H1 (cell line): ENCODE data around the gene TTC28. TPM values are rescaled to one million over a fixed set of nuclear protein-coding genes. Genes with fewer than 3 reads are reported as not detected.

Experiments
- CTCF ChIA-PET: fragments of 300-600 bp; sonication (Branson Sonifier 250); formaldehyde crosslinking; loops from one replicate; lab custom pipeline; 2021; ENCODE audit not compliant: partially characterized antibody; lab: Charles Lee
- POLR2A ChIA-PET: fragments of 300-600 bp; sonication (Branson Sonifier 250); formaldehyde crosslinking; loops from one replicate; lab custom pipeline; 2021; ENCODE audit warnings: inconsistent platforms; ENCODE audit not compliant: partially characterized antibody; lab: Charles Lee
- DNase-seq, 2 experiments: peaks; one replicate each; pipeline versions ENCODE4 v3.0.0 to v3.0.0-alpha.2; 2010 to 2022; ENCODE audit warnings: low spot score in 2 of 2, low read depth in 1 of 2, mixed read lengths in 1 of 2
- FAIRE-seq: peaks from 2 replicates; lab custom pipeline; 2011; peaks lifted over from hg19 to GRCh38; lab: Jason Lieb, UNC
- H2AFZ ChIP-seq: 2 replicates; pipeline ENCODE4 v1.8.1; 2012; ENCODE audit warnings: low read length, inconsistent platforms
- H2AK5ac ChIP-seq: 2 replicates; pipeline ENCODE4 v1.6.1; 2013; ENCODE audit warnings: low read depth, low read length
- H2BK120ac ChIP-seq: replicated peaks from 2 replicates; pipeline ENCODE3; 2013; ENCODE audit warnings: low read depth, low read length, inconsistent platforms
- H2BK12ac ChIP-seq: 2 replicates; pipeline ENCODE4 v1.6.1; 2013; ENCODE audit warnings: low read depth, low read length
- H2BK15ac ChIP-seq: 2 replicates; pipeline ENCODE4 v1.6.1; 2013; ENCODE audit warnings: low read length
- H2BK20ac ChIP-seq: 2 replicates; pipeline ENCODE4 v1.6.1; 2013; ENCODE audit warnings: low read length
- H2BK5ac ChIP-seq: 2 replicates; pipeline ENCODE4 v1.6.1; 2013; ENCODE audit warnings: low read depth, low read length
- H3K14ac ChIP-seq: 2 replicates; pipeline ENCODE4 v1.6.1; 2013; ENCODE audit warnings: inconsistent platforms; ENCODE audit not compliant: insufficient read length
- H3K18ac ChIP-seq: 2 replicates; pipeline ENCODE4 v1.6.1; 2013; ENCODE audit warnings: low read length; ENCODE audit errors: extremely low read depth
- H3K23ac ChIP-seq: 2 replicates; pipeline ENCODE4 v1.6.1; 2013; ENCODE audit warnings: inconsistent platforms; ENCODE audit not compliant: insufficient read length
- H3K23me2 ChIP-seq: 2 replicates; pipeline ENCODE4 v1.6.1; 2013; ENCODE audit warnings: low read depth, low read length
- H3K27ac ChIP-seq: 2 replicates; pipeline ENCODE4 v1.6.1; 2011; ENCODE audit warnings: low read depth, low read length, inconsistent platforms
- H3K27me3 ChIP-seq, 4 experiments: replicated peaks in 1 of 4; 1 replicate in 1 of 4; 2 replicates in 3 of 4; pipeline versions ENCODE4 v1.6.1 to v1.8.1; 2011 to 2013; ENCODE audit warnings: low read length in 3 of 4, mild to moderate bottlenecking in 3 of 4, inconsistent platforms in 2 of 4, mixed read lengths in 2 of 4, moderate library complexity in 1 of 4; ENCODE audit not compliant: control insufficient read depth in 3 of 4, insufficient read depth in 3 of 4; ENCODE audit errors: extremely low read depth in 1 of 4
- H3K36me3 ChIP-seq, 4 experiments: 2 replicates each; pipeline versions ENCODE4 v1.6.1 to v1.8.1; 2011 to 2013; ENCODE audit warnings: mild to moderate bottlenecking in 4 of 4, low read length in 3 of 4, moderate library complexity in 2 of 4, control low read depth in 1 of 4, inconsistent platforms in 1 of 4; ENCODE audit not compliant: insufficient read depth in 4 of 4, control insufficient read depth in 2 of 4
- H3K4ac ChIP-seq: replicated peaks from 2 replicates; pipeline ENCODE3; 2013; ENCODE audit warnings: low read length, low read depth, mixed read lengths, inconsistent platforms; ENCODE audit not compliant: insufficient read length
- H3K4me1 ChIP-seq, 4 experiments: replicated peaks in 1 of 4; 1 replicate in 1 of 4; 2 replicates in 3 of 4; pipeline versions ENCODE4 v1.6.1 to v1.8.1; 2011 to 2013; ENCODE audit warnings: low read length in 3 of 4, inconsistent platforms in 2 of 4, mixed read lengths in 1 of 4; ENCODE audit not compliant: insufficient read depth in 4 of 4, control insufficient read depth in 3 of 4
- H3K4me2 ChIP-seq, 2 experiments: 2 replicates each; pipeline versions ENCODE4 v1.6.1 to v1.8.1; 2011 to 2013; ENCODE audit warnings: low read depth in 2 of 2, low read length in 2 of 2, control low read depth in 1 of 2, inconsistent platforms in 1 of 2, mild to moderate bottlenecking in 1 of 2; ENCODE audit not compliant: insufficient read depth in 1 of 2
- H3K4me3 ChIP-seq, 4 experiments: fragments of 200-600, 300-600 bp in 1 of 4; sonication (generic), shearing (Covaris generic), sonication (Bioruptor Twin) in 1 of 4; 2 replicates each; pipeline versions ENCODE4 v1.5.1 to v1.8.1; 2011 to 2016; ENCODE audit warnings: low read length in 4 of 4, low read depth in 3 of 4, control low read depth in 2 of 4, inconsistent platforms in 2 of 4, mild to moderate bottlenecking in 2 of 4, mixed read lengths in 1 of 4, moderate library complexity in 1 of 4; ENCODE audit not compliant: insufficient read depth in 2 of 4; ENCODE audit errors: extremely low read depth in 1 of 4
- H3K56ac ChIP-seq: replicated peaks from 2 replicates; pipeline ENCODE3; 2013; ENCODE audit warnings: low read depth, mild to moderate bottlenecking, mixed read lengths, low read length, inconsistent platforms; ENCODE audit not compliant: insufficient read length
- H3K79me1 ChIP-seq: 2 replicates; pipeline ENCODE4 v1.6.1; 2013; ENCODE audit warnings: low read depth, low read length, control low read depth
- H3K79me2 ChIP-seq, 2 experiments: 2 replicates each; pipeline versions ENCODE4 v1.6.1 to v1.8.1; 2012 to 2013; ENCODE audit warnings: low read length in 2 of 2, mild to moderate bottlenecking in 2 of 2, inconsistent platforms in 1 of 2; ENCODE audit not compliant: insufficient read depth in 2 of 2, control insufficient read depth in 1 of 2
- H3K9ac ChIP-seq, 4 experiments: replicated peaks in 1 of 4; 1 replicate in 1 of 4; 2 replicates in 3 of 4; pipeline versions ENCODE4 v1.6.1 to v1.8.1; 2011 to 2013; ENCODE audit warnings: low read depth in 3 of 4, low read length in 3 of 4, control low read depth in 2 of 4, mild to moderate bottlenecking in 2 of 4, moderate library complexity in 2 of 4, inconsistent platforms in 1 of 4; ENCODE audit errors: extremely low read depth in 1 of 4
- H3K9me3 ChIP-seq, 2 experiments: 2 replicates each; pipeline versions ENCODE4 v1.6.1 to v1.8.1; 2012 to 2013; ENCODE audit warnings: mild to moderate bottlenecking in 2 of 2, moderate library complexity in 2 of 2, control low read depth in 1 of 2, inconsistent platforms in 1 of 2, low read depth in 1 of 2, low read length in 1 of 2, mixed read lengths in 1 of 2; ENCODE audit not compliant: insufficient read depth in 2 of 2
- H4K20me1 ChIP-seq, 2 experiments: replicated peaks in 1 of 2; 2 replicates each; pipeline versions ENCODE3 to v1.8.1; 2011 to 2013; ENCODE audit warnings: inconsistent platforms in 2 of 2, low read length in 2 of 2, mild to moderate bottlenecking in 1 of 2; ENCODE audit not compliant: insufficient read depth in 2 of 2, control insufficient read depth in 1 of 2
- H4K5ac ChIP-seq: 2 replicates; pipeline ENCODE4 v1.6.1; 2013; ENCODE audit warnings: low read length, low read depth, mixed read lengths, inconsistent platforms; ENCODE audit not compliant: insufficient read length
- H4K8ac ChIP-seq: 2 replicates; pipeline ENCODE4 v1.8.0; 2013; ENCODE audit warnings: mild to moderate bottlenecking, moderate library complexity, low read length, inconsistent platforms; ENCODE audit not compliant: insufficient read depth; ENCODE audit errors: extremely low read depth
- H4K91ac ChIP-seq: replicated peaks from 2 replicates; pipeline ENCODE3; 2013; ENCODE audit warnings: low read length, mixed read lengths, inconsistent platforms; ENCODE audit not compliant: insufficient read length
- ASH2L ChIP-seq: fragments of 200-600, 300-600 bp; sonication (generic); IDR thresholded peaks from one replicate; pipeline ENCODE4 v1.7.1; 2017; ENCODE audit warnings: low read length
- BCL11A ChIP-seq, 2 experiments: IDR thresholded peaks; one replicate each; pipeline ENCODE4 v1.6.1; 2011; ENCODE audit warnings: low read depth in 2 of 2, low read length in 2 of 2, mild to moderate bottlenecking in 2 of 2
- BRCA1 ChIP-seq: IDR thresholded peaks from 2 replicates; pipeline ENCODE4 v1.6.1; 2012; ENCODE audit warnings: low read depth, low read length, improper control_type of control experiment
- EP300 ChIP-seq, 2 experiments: IDR thresholded peaks; 1 replicate in 1 of 2; 2 replicates in 1 of 2; pipeline ENCODE4 v1.6.1; 2011 to 2012; ENCODE audit warnings: low read depth in 2 of 2, low read length in 2 of 2, mild to moderate bottlenecking in 2 of 2, borderline replicate concordance in 1 of 2, inconsistent platforms in 1 of 2, moderate library complexity in 1 of 2
- NANOG ChIP-seq: IDR thresholded peaks from 2 replicates; pipeline ENCODE4 v1.6.1; 2011; ENCODE audit warnings: low read length, low read depth, mild to moderate bottlenecking, inconsistent platforms; ENCODE audit not compliant: insufficient read depth, poor library complexity, severe bottlenecking
- RFX5 ChIP-seq: IDR thresholded peaks from 2 replicates; pipeline ENCODE4 v1.6.1; 2011; ENCODE audit warnings: low read depth, low read length, improper control_type of control experiment, borderline replicate concordance
- SAP30 ChIP-seq: fragments of 300-600 bp; sonication (generic); IDR thresholded peaks from 2 replicates; pipeline ENCODE4 v1.7.1; 2012; ENCODE audit warnings: low read length, moderate library complexity, mild to moderate bottlenecking, inconsistent platforms; ENCODE audit not compliant: insufficient read depth, insufficient replicate concordance
- SIX5 ChIP-seq: IDR thresholded peaks from 2 replicates; pipeline ENCODE4 v1.6.1; 2011; ENCODE audit warnings: mild to moderate bottlenecking, low read depth, low read length
- WGBS, 2 experiments: shearing (Covaris generic) in 1 of 2; methylation state at CpG; one replicate each; pipeline versions ENCODE4 v1.1.6 to v1.1.7; 2013 to 2015; ENCODE audit warnings: low lambda C conversion rate in 2 of 2, mixed read lengths in 2 of 2, inconsistent platforms in 1 of 2, low coverage in 1 of 2, missing lambda C conversion rate in 1 of 2; ENCODE audit not compliant: insufficient replicate concordance in 2 of 2, insufficient coverage in 1 of 2, insufficient read length in 1 of 2; ENCODE audit errors: extremely low coverage in 1 of 2, missing lambda C conversion rate in 1 of 2; 5-methylcytosine and 5-hydroxymethylcytosine counted together
- polyA plus RNA-seq, 7 experiments: library from polyadenylated mRNA; depleted of rRNA in 3 of 7; stranded (reverse) in 5 of 7; unstranded in 2 of 7; fragments of >200 nt in 5 of 7; fragments of 200-250 nt in 2 of 7; gene quantifications; 1 replicate in 5 of 7; 2 replicates in 1 of 7; 4 replicates in 1 of 7; pipeline versions ENCODE4 v1.2.1 to v1.2.3, GENCODE V29; 2011 to 2013; ENCODE audit warnings: missing spikeins in 2 of 7, mixed read lengths in 2 of 7
- total RNA-seq: library from RNA; stranded (reverse); fragmentation: NEBNext Ultra II Directional; extraction: Animal tissue kit (Norgen Biotek cat#: 25700); gene quantifications from 2 replicates; pipeline ENCODE4 v1.2.1, GENCODE V29; 2021
- TF ChIP-seq, protein P1 (sequence below): IDR thresholded peaks from 2 replicates; pipeline ENCODE4 v1.6.1; 2011; ENCODE audit warnings: low read length, improper control_type of control experiment
- TF ChIP-seq, protein P2 (sequence below), 3 experiments: IDR thresholded peaks; 1 replicate in 2 of 3; 2 replicates in 1 of 3; pipeline versions ENCODE4 v1.5.1 to v1.6.1; 2011; ENCODE audit warnings: low read length in 3 of 3, mild to moderate bottlenecking in 3 of 3, inconsistent platforms in 2 of 3, low read depth in 1 of 3, moderate library complexity in 1 of 3; ENCODE audit not compliant: insufficient read depth in 1 of 3; ENCODE audit errors: control extremely low read depth in 1 of 3

Gene TTC28
- total and polyA plus RNA-seq, 2 of the 8 experiments (the other 6 are each of a cell fraction or from before 2014, with no cell fraction given) = 2.6 to 12.6 TPM

DNA sequence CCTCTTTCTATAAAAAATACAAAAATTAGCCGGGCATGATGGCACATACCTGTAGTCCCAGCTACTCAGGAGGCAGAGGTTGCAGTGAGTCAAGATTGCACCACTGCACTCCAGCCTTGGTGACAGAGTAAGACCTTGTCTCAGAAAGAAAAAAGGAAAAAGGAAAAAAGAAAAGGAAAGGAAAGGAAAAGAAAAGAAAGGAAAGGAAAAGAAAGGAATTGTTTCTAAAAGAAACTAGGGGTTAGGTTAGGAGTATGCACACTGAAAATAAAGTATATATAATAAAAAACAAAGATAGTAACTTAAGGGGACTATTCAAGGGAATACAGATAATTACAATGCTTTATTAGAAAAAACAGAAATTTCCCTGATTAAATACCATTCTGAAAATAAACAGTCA is 50.9 kb downstream of the TTC28 start:
- H3K4me2 ChIP-seq = no peak overlapping the region
- peaks cover 0 to 8% (median 3%) of the 10 kb centered on the region in 4 experiments; a peak in 2 of 7 replicates for H3K4me1 ChIP-seq
- H3K14ac ChIP-seq = no peak overlapping the region
- ChIA-PET CTCF (interaction anchor here (0.7 to 1.4 kb wide), 2 partner anchors 13 to 149 kb away, joined by 3 to 5 read pairs; no protein-coding TSS in a partner anchor), POLR2A (interaction anchor here (1.3 kb wide), 1 partner anchor 165 kb away, joined by 5 read pairs; no protein-coding TSS in a partner anchor)
- FAIRE-seq (no peak), DNase-seq (no peak)
- no peak overlapping the region for H2AK5ac ChIP-seq
- H3K79me2 ChIP-seq = no peaks in the 10 kb centered on the region
- no peaks in the 10 kb centered on the region for H3K36me3 ChIP-seq
- no peaks in the 10 kb centered on the region for H3K27me3 ChIP-seq
- no peak overlapping the region for H2AFZ ChIP-seq
- no peak overlapping the region for H2BK120ac ChIP-seq
- no peak overlapping the region for H3K56ac ChIP-seq
- H2BK12ac ChIP-seq = no peak overlapping the region
- no peak overlapping the region for H2BK5ac ChIP-seq
- no peak overlapping the region for H4K91ac ChIP-seq
- peak overlapping the region; percentile 79; the same call in 1 of the 2 replicates for H4K8ac ChIP-seq
- H3K23ac ChIP-seq = no peak overlapping the region
- H3K18ac ChIP-seq = no peak overlapping the region
- H3K23me2 ChIP-seq = no peaks in the 10 kb centered on the region; the same call in 1 of the 2 replicates
- no peak overlapping the region for H2BK15ac ChIP-seq
- H3K9me3 ChIP-seq = no peaks in the 10 kb centered on the region
- H3K9ac ChIP-seq = no peak overlapping the region
- H3K4ac ChIP-seq = no peak overlapping the region
- no CpG with 5 or more reads among the region's 1 CpG for WGBS, 2 experiments
- no peak overlapping the region for H3K4me3 ChIP-seq
- no peak overlapping the region for H4K5ac ChIP-seq
- H4K20me1 ChIP-seq = no peaks in the 10 kb centered on the region
- H3K79me1 ChIP-seq = no peaks in the 10 kb centered on the region
- no peak overlapping the region for H3K27ac ChIP-seq
- H2BK20ac ChIP-seq = no peak overlapping the region
- TF ChIP-seq, protein P1, sequence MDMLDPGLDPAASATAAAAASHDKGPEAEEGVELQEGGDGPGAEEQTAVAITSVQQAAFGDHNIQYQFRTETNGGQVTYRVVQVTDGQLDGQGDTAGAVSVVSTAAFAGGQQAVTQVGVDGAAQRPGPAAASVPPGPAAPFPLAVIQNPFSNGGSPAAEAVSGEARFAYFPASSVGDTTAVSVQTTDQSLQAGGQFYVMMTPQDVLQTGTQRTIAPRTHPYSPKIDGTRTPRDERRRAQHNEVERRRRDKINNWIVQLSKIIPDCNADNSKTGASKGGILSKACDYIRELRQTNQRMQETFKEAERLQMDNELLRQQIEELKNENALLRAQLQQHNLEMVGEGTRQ = no peak
- TF ChIP-seq SIX5 = no peak
- no peak for TF ChIP-seq BCL11A (IDR thresholded peaks at IDR 0.05; ENCODE audit: low read depth in 2 of 2, low read length in 2 of 2)
- TF ChIP-seq ASH2L = no peak
- TF ChIP-seq EP300 (IDR thresholded peaks at IDR 0.05; ENCODE audit: borderline replicate concordance in 1 of 2, low read depth in 2 of 2, low read length in 2 of 2) = no peak
- TF ChIP-seq BRCA1 = no peak
- TF ChIP-seq SAP30 = no peak
- no peak for TF ChIP-seq RFX5
- TF ChIP-seq, protein P2, sequence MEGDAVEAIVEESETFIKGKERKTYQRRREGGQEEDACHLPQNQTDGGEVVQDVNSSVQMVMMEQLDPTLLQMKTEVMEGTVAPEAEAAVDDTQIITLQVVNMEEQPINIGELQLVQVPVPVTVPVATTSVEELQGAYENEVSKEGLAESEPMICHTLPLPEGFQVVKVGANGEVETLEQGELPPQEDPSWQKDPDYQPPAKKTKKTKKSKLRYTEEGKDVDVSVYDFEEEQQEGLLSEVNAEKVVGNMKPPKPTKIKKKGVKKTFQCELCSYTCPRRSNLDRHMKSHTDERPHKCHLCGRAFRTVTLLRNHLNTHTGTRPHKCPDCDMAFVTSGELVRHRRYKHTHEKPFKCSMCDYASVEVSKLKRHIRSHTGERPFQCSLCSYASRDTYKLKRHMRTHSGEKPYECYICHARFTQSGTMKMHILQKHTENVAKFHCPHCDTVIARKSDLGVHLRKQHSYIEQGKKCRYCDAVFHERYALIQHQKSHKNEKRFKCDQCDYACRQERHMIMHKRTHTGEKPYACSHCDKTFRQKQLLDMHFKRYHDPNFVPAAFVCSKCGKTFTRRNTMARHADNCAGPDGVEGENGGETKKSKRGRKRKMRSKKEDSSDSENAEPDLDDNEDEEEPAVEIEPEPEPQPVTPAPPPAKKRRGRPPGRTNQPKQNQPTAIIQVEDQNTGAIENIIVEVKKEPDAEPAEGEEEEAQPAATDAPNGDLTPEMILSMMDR (IDR thresholded peaks at IDR 0.05; ENCODE audit: control extremely low read depth in 1 of 3, insufficient read depth in 1 of 3, low read depth in 1 of 3, low read length in 3 of 3) = no peak
- TF ChIP-seq NANOG = no peak
